Daoy (cell line): ENCODE results near the gene DAPK2. TPM values are rescaled to one million over a fixed set of nuclear protein-coding genes. Genes with fewer than 3 reads are reported as not detected.
"Not testable (repeated sequence)": the region's sequence is repeated elsewhere in the genome, so short reads cannot be mapped to it uniquely, and the experiment has no call there.

ENCODE experiments used
- DNase-seq: peaks from one replicate; pipeline ENCODE4 v3.0.0-alpha.2; 2015; ENCODE audit warnings: low read depth
- total RNA-seq: library from RNA; depleted of rRNA; stranded (reverse); fragments of >200 nt; shearing (Covaris generic); gene quantifications from 2 replicates; pipeline ENCODE4 v1.2.3, GENCODE V29; 2014

Gene DAPK2
- total RNA-seq, 1 experiment from 2014 or later: 1.9 TPM

DNA sequence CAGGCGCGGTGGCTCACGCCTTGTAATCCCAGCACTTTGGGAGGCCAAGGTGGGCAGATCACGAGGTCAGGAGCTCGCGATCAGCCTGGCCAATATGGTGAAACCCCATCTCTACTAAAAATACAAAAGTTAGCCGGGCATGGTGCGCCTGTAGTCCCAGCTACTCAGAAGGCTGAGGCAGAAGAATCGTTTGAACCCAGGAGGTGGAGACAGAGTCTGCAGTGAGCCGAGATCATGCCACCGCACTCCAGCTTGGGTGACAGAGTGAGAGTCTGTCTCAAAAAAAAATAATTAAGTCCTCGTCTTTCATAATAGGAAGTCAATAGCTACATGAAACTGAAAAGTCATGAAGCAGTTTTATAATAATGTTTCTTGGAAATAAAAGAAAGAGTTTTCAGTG is 7.4 kb upstream of the DAPK2 start:
- not testable (repeated sequence) for DNase-seq

- no peak for DNase-seq
These were observed 6.7 kb upstream of the DAPK2 start for GRCh38 chr15:64052925-64053491.

DNA sequence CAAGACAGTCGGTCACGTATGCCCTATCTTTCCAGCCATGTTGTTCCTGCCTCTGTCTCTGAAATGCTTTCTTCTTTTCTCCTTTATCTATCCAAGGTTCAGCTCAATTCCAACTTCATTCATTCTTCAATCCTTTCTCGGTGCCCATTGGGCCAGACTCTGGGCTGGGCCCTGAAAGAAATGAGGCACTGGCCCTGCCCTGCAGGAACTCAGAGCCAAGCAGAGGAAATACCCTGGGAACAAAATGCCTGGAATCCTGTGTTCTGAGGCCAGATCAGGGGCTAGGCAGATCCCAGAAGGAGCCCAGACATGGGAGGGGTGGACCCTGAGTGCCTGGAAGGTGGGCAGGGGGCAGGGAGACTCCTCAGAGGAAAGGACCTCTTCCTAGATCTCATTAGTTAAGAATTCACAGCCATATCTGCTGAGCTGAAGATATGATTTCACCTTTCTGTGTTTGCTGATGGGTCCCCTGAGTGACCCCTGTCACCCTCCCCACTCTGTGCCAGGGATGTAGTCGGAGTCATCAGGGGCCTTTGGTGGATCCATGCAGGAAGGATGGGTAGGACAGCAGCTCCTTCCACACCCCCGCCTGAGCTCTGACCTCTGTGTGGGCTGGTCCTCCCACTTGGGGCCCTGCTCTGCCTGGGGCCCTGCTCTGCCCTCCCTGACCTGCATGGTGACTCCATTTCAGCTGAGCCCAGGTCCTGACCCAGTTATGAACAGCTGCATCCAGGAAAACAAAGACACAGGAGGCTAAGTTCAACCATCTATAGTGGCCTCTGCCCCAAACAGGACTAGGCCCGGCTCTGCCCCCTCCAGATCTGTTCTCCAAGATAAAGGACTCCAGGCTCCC is 5.3 kb upstream of the DAPK2 start:
- no peak for DNase-seq

- no peak for DNase-seq
These were observed 4.8 kb upstream of the DAPK2 start for GRCh38 chr15:64051093-64051402.

GRCh38 chr15:64050281-64051092 is 4.2 kb upstream of the DAPK2 start:
- no peak for DNase-seq

DNA sequence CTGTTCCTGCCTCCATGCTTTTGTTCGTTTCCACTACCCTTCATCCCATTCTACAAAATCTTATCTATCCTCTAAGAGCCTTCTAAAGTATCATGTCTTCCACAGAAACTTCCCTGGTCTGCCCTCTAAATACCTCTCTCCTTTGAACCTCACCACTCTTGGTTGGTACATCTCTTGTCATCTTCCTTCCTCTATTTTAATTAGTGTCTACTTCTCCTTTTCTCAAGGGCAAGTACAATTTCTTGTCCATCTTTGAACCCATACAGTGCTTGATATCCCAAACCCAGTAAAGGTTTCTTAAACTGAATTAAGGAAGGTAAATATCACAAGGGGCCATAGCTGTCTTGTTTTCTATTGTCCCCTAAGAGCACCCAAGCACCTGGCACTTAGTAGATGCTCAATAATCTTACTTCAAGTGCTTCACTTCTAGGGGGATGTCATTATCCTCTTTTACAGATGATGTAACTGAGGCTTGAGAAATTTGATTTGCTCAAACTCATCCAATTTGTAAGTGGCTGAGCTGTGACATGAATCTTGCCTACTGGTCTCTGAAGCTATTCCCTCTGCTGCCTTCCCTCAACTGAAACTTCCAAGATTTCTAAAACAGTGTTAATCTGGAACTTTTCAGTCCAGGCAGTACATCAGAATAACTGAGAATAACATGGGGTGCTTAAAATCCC is 2.6 kb upstream of the DAPK2 start:
- DNase-seq: no peak

- peak; percentile 21 for DNase-seq
These were observed 388 bp downstream of the DAPK2 start for GRCh38 chr15:64045774-64046420.

DNA sequence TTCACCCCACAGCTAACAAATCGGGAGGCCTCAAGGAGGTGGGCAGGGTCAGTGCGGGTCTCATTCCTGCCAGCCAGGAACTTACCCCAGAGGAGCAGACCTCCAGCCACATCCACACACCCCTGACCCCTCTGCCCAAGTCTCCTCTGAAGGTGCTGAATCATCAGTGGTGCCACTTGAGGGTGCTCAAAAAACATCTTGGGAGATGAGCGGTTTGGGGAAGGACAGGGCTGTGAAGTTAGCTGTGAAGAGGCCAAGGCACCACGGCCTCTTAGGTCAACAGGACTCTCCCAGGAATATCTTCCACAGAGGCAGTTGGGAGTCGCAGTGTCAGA is 1.2 kb downstream of the DAPK2 start:
- DNase-seq: no peak

- no peak for DNase-seq
These were observed 1.8 kb downstream of the DAPK2 start for GRCh38 chr15:64044300-64045100.

- no peak for DNase-seq
These were observed 7.2 kb downstream of the DAPK2 start for GRCh38 chr15:64038878-64039610.

DNA sequence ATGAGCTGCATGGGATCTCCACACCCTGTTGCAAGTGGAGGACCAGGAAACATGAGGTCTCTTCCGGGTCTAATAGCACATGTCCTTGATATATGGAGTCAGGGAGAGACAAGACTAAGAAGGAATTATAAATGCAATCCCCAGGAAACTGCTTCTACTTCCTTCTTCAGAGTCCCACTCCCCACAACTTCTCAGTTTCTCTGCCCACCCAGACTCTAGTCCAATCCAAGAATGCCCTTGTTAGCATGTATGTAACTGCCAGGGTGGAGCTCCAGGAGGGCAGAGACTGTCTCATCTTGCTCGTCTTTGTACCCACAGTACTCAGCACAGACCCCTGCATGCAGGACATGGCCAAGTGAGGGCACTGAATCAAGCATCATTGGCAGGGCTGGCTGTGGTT is 8.3 kb downstream of the DAPK2 start:
- no peak for DNase-seq

DNA sequence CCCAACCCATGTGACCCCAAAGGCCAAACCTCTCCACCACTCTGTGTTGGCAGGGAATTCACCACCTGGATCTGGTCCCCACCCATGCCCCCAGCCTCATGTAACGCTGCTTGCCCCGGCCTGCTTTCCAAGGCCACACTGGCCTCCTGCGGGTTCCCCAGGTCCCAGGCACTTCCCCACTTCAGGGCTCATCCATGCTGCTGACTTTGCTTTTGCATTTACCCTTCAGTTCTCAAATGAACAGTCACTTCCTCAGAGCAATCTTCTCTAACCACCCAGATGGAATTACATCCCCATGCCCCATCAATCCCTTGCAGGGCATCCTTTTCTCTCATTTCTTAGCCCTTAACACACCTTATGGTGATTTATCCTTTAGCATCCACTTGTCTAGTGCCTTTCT is 9.2 kb downstream of the DAPK2 start:
- DNase-seq: no peak

DNA sequence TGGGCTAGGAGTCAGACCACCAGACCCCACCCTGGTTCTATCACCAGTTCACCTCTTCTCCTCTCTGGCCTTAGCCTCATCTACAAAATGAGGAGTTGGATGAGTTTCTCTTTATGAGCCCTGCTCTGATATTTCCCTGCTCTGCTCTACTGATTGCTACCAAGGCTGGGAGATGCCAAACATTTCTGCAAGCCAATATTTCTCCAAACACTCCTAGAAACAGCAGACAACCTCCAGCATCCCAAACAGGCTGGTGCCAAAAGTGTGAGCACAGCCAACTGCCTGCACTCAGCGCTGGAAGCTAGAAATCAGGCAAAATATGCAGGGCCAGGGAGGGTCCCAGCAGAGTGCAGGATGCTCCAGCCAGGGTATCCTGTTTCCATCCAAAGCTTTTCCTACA is 10.8 kb downstream of the DAPK2 start:
- no peak for DNase-seq

DNA sequence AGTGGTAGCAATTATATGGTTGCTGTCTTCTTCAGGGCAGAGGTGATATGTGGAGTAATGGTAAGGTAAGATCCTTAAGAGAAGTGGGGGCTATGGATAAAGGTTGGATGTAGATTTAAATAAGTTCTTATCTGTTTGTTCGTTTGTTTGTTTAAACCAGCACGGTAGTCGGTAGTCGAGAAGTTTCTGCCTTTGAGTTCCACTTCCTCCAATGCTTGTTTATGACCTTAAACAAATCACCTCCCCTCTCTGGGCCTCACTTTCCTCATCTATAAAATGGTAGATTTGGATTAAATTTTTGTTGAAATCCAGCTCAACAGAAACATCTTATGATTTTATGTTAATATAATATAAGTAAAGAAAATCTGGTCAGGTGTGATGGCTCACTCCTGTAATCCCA is 11.8 kb downstream of the DAPK2 start:
- DNase-seq: no peak

DNA sequence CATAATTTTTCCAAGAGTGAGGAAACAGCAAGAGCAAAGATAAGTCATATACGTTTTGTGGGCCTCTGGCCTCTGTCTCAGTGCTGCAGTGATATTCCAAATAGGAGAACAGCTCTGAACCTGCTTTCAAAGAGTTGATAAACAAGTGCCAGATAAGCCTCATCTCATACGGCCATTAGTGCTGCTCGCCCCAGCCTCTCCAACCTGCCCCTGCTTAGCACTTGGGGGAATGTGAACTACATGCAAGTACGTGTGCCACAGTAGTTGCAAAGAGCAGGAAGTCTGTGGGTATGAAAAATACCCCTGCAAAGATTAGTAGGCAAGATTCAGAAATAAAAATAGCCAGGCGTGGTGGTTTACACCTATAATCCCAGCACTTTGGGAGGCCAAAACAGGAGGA is 14.0 kb downstream of the DAPK2 start:
- DNase-seq: no peak

GRCh38 chr15:64030123-64030522 is 16.2 kb downstream of the DAPK2 start:
- DNase-seq: no peak

- no peak for DNase-seq
These were observed 16.7 kb downstream of the DAPK2 start for GRCh38 chr15:64029633-64030032.

GRCh38 chr15:64029110-64029509 is 17.2 kb downstream of the DAPK2 start:
- DNase-seq: no peak

DNA sequence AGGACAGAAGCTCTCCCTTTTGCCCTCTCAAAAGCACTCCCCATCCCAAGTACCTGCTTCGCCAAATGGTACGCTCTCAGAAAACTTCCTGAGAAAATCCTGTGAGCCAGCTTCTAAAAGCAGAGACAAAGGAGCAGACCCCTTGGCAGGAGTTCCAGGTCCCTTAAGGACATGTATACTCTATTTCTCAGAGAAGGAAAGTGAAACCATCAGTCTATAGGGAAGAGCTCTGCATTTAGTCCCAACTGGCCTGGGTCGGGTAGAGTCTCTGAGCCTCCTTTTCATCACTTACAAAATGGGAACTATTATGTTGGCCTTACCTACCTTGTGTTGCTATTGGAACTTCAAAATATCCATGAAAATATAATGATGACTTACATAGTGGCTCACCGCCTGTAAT is 19.7 kb downstream of the DAPK2 start:
- DNase-seq: no peak
